Measurements from ENCODE around the gene HPS4. TPM values are rescaled to one million over a fixed set of nuclear protein-coding genes. Genes with fewer than 3 reads are reported as not detected.

Gene HPS4
- total and polyA plus RNA-seq, 8 donors = 10.3 to 46.1 (median 24.3) TPM

- no peaks in the 10 kb centered on the region for H3K9me3 ChIP-seq
- 17 to 38% (median 33%) methylated on average over 1 of the region's 1 CpG for WGBS, 5 donors
- no peak overlapping the region for H3K4me3 ChIP-seq
- no peak for TF ChIP-seq EP300 (IDR thresholded peaks at IDR 0.05)
- TF ChIP-seq CTCF (IDR thresholded peaks at IDR 0.05) = no peak
- TF ChIP-seq POLR2AphosphoS5 (IDR thresholded peaks at IDR 0.05) = no peak
- TF ChIP-seq POLR2A (IDR thresholded peaks at IDR 0.05) = no peak
- no peak overlapping the region for H3K27ac ChIP-seq
- intact Hi-C loops (cut with DNase I; ENCODE audit: low total_unique reads) = no loop called here
- H3K4me1 ChIP-seq = peaks cover 12 to 34% (median 27%) of the 10 kb centered on the region in 4 donors
- no peaks in the 10 kb centered on the region for H3K27me3 ChIP-seq
- H3K36me3 ChIP-seq = peaks cover 8 to 17% (median 15%) of the 10 kb centered on the region in 4 donors
- no peak for DNase-seq
These were observed 30.3 kb upstream of the HPS4 start for GRCh38 chr22:26513838-26514237.

- 0% methylated on average over 38 to 40 of the region's 40 CpGs for WGBS, 5 donors
- H3K27me3 ChIP-seq = no peaks in the 10 kb centered on the region
- DNase-seq = peak; percentile 97 to 98
- peak; percentile 89 to 99 (median 95) for TF ChIP-seq POLR2AphosphoS5 (IDR thresholded peaks at IDR 0.05)
- no peak for TF ChIP-seq CTCF (IDR thresholded peaks at IDR 0.05)
- no peak for TF ChIP-seq EP300 (IDR thresholded peaks at IDR 0.05)
- peak in 1 of 4 donors; percentile 36 for TF ChIP-seq POLR2A (IDR thresholded peaks at IDR 0.05)
- peaks cover 12 to 34% (median 27%) of the 10 kb centered on the region in 4 donors for H3K4me1 ChIP-seq
- H3K27ac ChIP-seq = peak within 1 kb of the TSS; percentile 80 to 87 (median 82)
- no peaks in the 10 kb centered on the region for H3K9me3 ChIP-seq
- H3K36me3 ChIP-seq = peaks cover 21 to 33% (median 30%) of the 10 kb centered on the region in 4 donors
- peak within 1 kb of the TSS; percentile 77 to 90 (median 85) for H3K4me3 ChIP-seq
- intact Hi-C loops (cut with DNase I; ENCODE audit: low total_unique reads) = no loop called here
These were observed 28.7 kb upstream of the HPS4 start, which contains the start of gene TFIP11 for GRCh38 chr22:26512149-26512793. Gene TFIP11, minus strand, starts transcription at chr22:26512473. Its CDS starts 2,201 bp downstream, at chr22:26510272.

GRCh38 chr22:26508148-26508547, 24.6 kb upstream of the HPS4 start:
- Histone ChIP-seq H3K4me1 (peaks cover 10 to 36% (median 22%) of the 10 kb centered on the region in 4 donors), H3K27me3 (no peaks in the 10 kb centered on the region), H3K36me3 (peaks cover 60 to 74% (median 72%) of the 10 kb centered on the region in 4 donors), H3K27ac (no peak overlapping the region), H3K4me3 (no peak overlapping the region), H3K9me3 (no peaks in the 10 kb centered on the region)
- TF ChIP-seq POLR2AphosphoS5 (IDR thresholded peaks at IDR 0.05) (no peak), EP300 (IDR thresholded peaks at IDR 0.05) (no peak), POLR2A (IDR thresholded peaks at IDR 0.05) (no peak)
- intact Hi-C loops (cut with DNase I; ENCODE audit: low total_unique reads) = no loop called here
- no peak for DNase-seq

- no peak for DNase-seq
- Histone ChIP-seq H3K27ac (no peak overlapping the region), H3K9me3 (no peaks in the 10 kb centered on the region), H3K4me1 (peaks cover 0 to 12% (median 2%) of the 10 kb centered on the region in 4 donors), H3K27me3 (no peaks in the 10 kb centered on the region), H3K4me3 (no peak overlapping the region), H3K36me3 (peaks cover 89 to 100% (median 100%) of the 10 kb centered on the region in 4 donors)
- intact Hi-C loops (cut with DNase I; ENCODE audit: low total_unique reads) = no loop called here
- 38 to 80% (median 76%) methylated on average over 1 of the region's 1 CpG for WGBS, 5 donors
- no peak for TF ChIP-seq POLR2AphosphoS5 (IDR thresholded peaks at IDR 0.05)
- no peak for TF ChIP-seq POLR2A (IDR thresholded peaks at IDR 0.05)
- TF ChIP-seq EP300 (IDR thresholded peaks at IDR 0.05) = no peak
- TF ChIP-seq CTCF (IDR thresholded peaks at IDR 0.05) = no peak
These were observed 20.2 kb upstream of the HPS4 start for GRCh38 chr22:26503758-26504157.

Data from stomach (tissue), 9 donors.